ENCODE results near the gene ARL10.

Gene ARL10

GRCh38 chr5:176429972-176430371 lies 64.7 kb downstream of the ARL10 start:
- Histone ChIP-seq H3K9me3 (ENCODE audit: control insufficient read depth, insufficient read depth, low read depth, low read length) (no peaks in the 10 kb centered on the region), H3K27ac (ENCODE audit: extremely low read depth, low read depth, low read length) (no peak overlapping the region), H3K4me3 (ENCODE audit: low read depth, low read length) (no peak overlapping the region), H3K36me3 (ENCODE audit: control insufficient read depth in 2 of 2, insufficient read depth in 1 of 2, low read length in 2 of 2) (no peaks in the 10 kb centered on the region), H3K4me1 (ENCODE audit: control insufficient read depth, insufficient read depth, low read length) (no peaks in the 10 kb centered on the region)
- TF ChIP-seq PRDM1 (tag by site-specific recombination; IDR thresholded peaks at IDR 0.05) (no peak), CTCF (tag by site-specific recombination; IDR thresholded peaks at IDR 0.05) (peak; percentile 47; the same call in 1 of the 2 replicates)
- CTCF ChIA-PET, result interaction anchor here (0.6 kb wide), 1 partner anchor 282 kb away, joined by 3 read pairs; no protein-coding TSS in a partner anchor
- POLR2A ChIA-PET, result interaction anchor here (0.7 kb wide), 1 partner anchor 114 kb away, joined by 3 read pairs; no protein-coding TSS in a partner anchor

All from HEK293 (cell line).